Mucosa of descending colon (tissue), 3 donors: ENCODE measurements around the gene ZBTB25. TPM values are rescaled to one million over a fixed set of nuclear protein-coding genes. Genes with fewer than 3 reads are reported as not detected.

Experiments used
- ATAC-seq: fragments of 200-7000 bp; cut with Tn5 transposase; one replicate; pipeline ENCODE4 v1.9.1; 2020; ENCODE audit warnings: mild to moderate bottlenecking, moderate library complexity
- DNase-seq, 3 donors: peaks; one replicate each; pipeline ENCODE4 v3.0.0-alpha.2; 2020
- H3K36me3 ChIP-seq: fragments of 200-600 bp; one replicate; pipeline ENCODE4 v1.8.0; 2021; ENCODE audit warnings: low read depth, mild to moderate bottlenecking
- H3K4me1 ChIP-seq: fragments of 200-600 bp; one replicate; pipeline ENCODE4 v1.8.0; 2021; ENCODE audit warnings: low read depth, mild to moderate bottlenecking
- H3K4me3 ChIP-seq: fragments of 200-600 bp; one replicate; pipeline ENCODE4 v1.8.0; 2021; ENCODE audit warnings: mild to moderate bottlenecking
- H3K9me3 ChIP-seq: fragments of 200-600 bp; one replicate; pipeline ENCODE4 v1.8.0; 2021; ENCODE audit warnings: mild to moderate bottlenecking
- CTCF ChIP-seq: fragments of 200-600 bp; IDR thresholded peaks from one replicate; pipeline ENCODE4 v1.8.0; 2022; ENCODE audit warnings: antibody characterized with exemption, mild to moderate bottlenecking
- intact Hi-C, 2 donors: fragments of 100-400 bp; cut with DNase I in 1 of 2; cut with micrococcal nuclease in 1 of 2; formaldehyde crosslinking; loops; one replicate each; pipeline versions ENCODE4 v1.11.0 to v1.11.1; 2022; cut with DNase I, micrococcal nuclease
- total RNA-seq, 3 donors: library from RNA; stranded (reverse); fragmentation: NEBNext Ultra II Directional in 2 of 3; extraction: Animal tissue kit (Norgen Biotek cat#: 25700) in 2 of 3; gene quantifications; one replicate each; pipeline versions ENCODE4 v1.2.1 to v1.2.4, GENCODE V29; 2021 to 2023
- donor health status: DM: no; HTN: no; CAD: no; lungs with moderate emphysema.
- donor health status: DM: no; HTN: no; CAD: no.
- donor health status: DM: no; HTN: yes; CAD: no.

ZBTB25 gene
- total RNA-seq, 3 donors from 2014 or later = 6.1 to 14.4 (median 7.2) TPM

- Histone ChIP-seq H3K9me3 (no peaks in the 10 kb centered on the region), H3K4me3 (no peak overlapping the region), H3K36me3 (no peaks in the 10 kb centered on the region), H3K4me1 (no peaks in the 10 kb centered on the region)
- no peak for TF ChIP-seq CTCF
- DNase-seq (no peak), ATAC-seq (no peak)
- intact Hi-C loops = no loop called here
These were observed 94.3 kb downstream of the ZBTB25 start for GRCh38 chr14:64409126-64409920.

- ATAC-seq = no peak
- Histone ChIP-seq H3K4me3 (no peak overlapping the region), H3K9me3 (no peaks in the 10 kb centered on the region), H3K4me1 (no peaks in the 10 kb centered on the region), H3K36me3 (no peaks in the 10 kb centered on the region)
- no peak for DNase-seq
- intact Hi-C loops = no loop called here
- no peak for TF ChIP-seq CTCF
These were observed 96.3 kb downstream of the ZBTB25 start for GRCh38 chr14:64407329-64407728.

GRCh38 chr14:64405295-64405694, 98.3 kb downstream of the ZBTB25 start:
- H3K4me1 ChIP-seq = no peaks in the 10 kb centered on the region
- no peak for TF ChIP-seq CTCF
- H3K36me3 ChIP-seq = no peaks in the 10 kb centered on the region
- H3K4me3 ChIP-seq = no peak overlapping the region
- intact Hi-C loops = no loop called here
- no peak for DNase-seq
- ATAC-seq = no peak
- no peaks in the 10 kb centered on the region for H3K9me3 ChIP-seq

- no peak for TF ChIP-seq CTCF
- no peaks in the 10 kb centered on the region for H3K9me3 ChIP-seq
- no peaks in the 10 kb centered on the region for H3K4me1 ChIP-seq
- intact Hi-C loops = no loop called here
- ATAC-seq (no peak), DNase-seq (no peak)
- no peak overlapping the region for H3K4me3 ChIP-seq
- no peaks in the 10 kb centered on the region for H3K36me3 ChIP-seq
These were observed 101.7 kb downstream of the ZBTB25 start for GRCh38 chr14:64401949-64402348.

GRCh38 chr14:64400829-64401459, 102.7 kb downstream of the ZBTB25 start:
- no peak overlapping the region for H3K4me3 ChIP-seq
- ATAC-seq (no peak), DNase-seq (no peak)
- intact Hi-C loops = no loop called here
- no peaks in the 10 kb centered on the region for H3K4me1 ChIP-seq
- H3K36me3 ChIP-seq = no peaks in the 10 kb centered on the region
- H3K9me3 ChIP-seq = no peaks in the 10 kb centered on the region
- TF ChIP-seq CTCF = no peak

Other genes with a start within 250 kb of the ZBTB25 start
- gene ESR2, start 209.5 kb downstream of the ZBTB25 start, total RNA-seq = under 1 TPM; 0.32 to 0.60 (median 0.41) TPM
- 10 to 100 TPM; 35.9 to 73.3 (median 37.3) TPM for gene MTHFD1, start 115.5 kb downstream of the ZBTB25 start, total RNA-seq
- 1 to 10 TPM; 3.9 to 8.0 (median 7.4) TPM for gene AKAP5, start 38.3 kb downstream of the ZBTB25 start, total RNA-seq
- 10 to 100 TPM; 26.5 to 40.9 (median 33.0) TPM for gene ZBTB1, start 932 bp upstream of the ZBTB25 start, total RNA-seq
- 10 to 100 TPM; 28.3 to 99.5 (median 58.2) TPM for gene HSPA2, start 36.9 kb upstream of the ZBTB25 start, total RNA-seq
- gene PPP1R36, start 46.1 kb upstream of the ZBTB25 start, total RNA-seq = 10 to 100 TPM in 1 of 3 donors, 1 to 10 TPM in 2; 1.8 to 10.4 (median 7.6) TPM
- gene PLEKHG3, start 200.6 kb upstream of the ZBTB25 start, total RNA-seq = 10 to 100 TPM; 72.0 to 96.6 (median 91.4) TPM